HepG2 (cell line): ENCODE measurements around the gene FMN2.

Source experiments
- CHD2 ChIP-seq: IDR thresholded peaks from 2 replicates; pipeline ENCODE4 v1.6.1; 2011; ENCODE audit warnings: low read depth, low read length, improper control_type of control experiment
- GMEB1 ChIP-seq: sonication (generic); formaldehyde crosslinking; IDR thresholded peaks from 2 replicates; pipeline ENCODE4 v1.5.1; 2020; ENCODE audit warnings: missing genetic modification reagents, mild to moderate bottlenecking, borderline replicate concordance
- GMEB2 ChIP-seq: IDR thresholded peaks from 2 replicates; pipeline ENCODE4 v1.6.1; 2016; ENCODE audit warnings: missing biosample characterization, missing genetic modification reagents, low read depth
- HDAC6 ChIP-seq: fragments of 200-600 bp; sonication (generic); IDR thresholded peaks from 2 replicates; pipeline ENCODE4 v1.7.0; 2017; ENCODE audit warnings: mild to moderate bottlenecking, antibody characterized with exemption, low read length, low read depth
- POLR2A ChIP-seq, 2 experiments: IDR thresholded peaks; 2 replicates each; pipeline ENCODE4 v1.6.1; 2011; ENCODE audit warnings: low read depth in 2 of 2, low read length in 2 of 2, mild to moderate bottlenecking in 1 of 2, moderate library complexity in 1 of 2; ENCODE audit not compliant: insufficient read depth in 1 of 2
- TAF1 ChIP-seq: sonication (generic); formaldehyde crosslinking; IDR thresholded peaks from 2 replicates; pipeline ENCODE4 v1.4.0; 2020; ENCODE audit warnings: missing genetic modification reagents
- ZBTB1 ChIP-seq: sonication (generic); formaldehyde crosslinking; IDR thresholded peaks from 2 replicates; pipeline ENCODE4 v1.4.0; 2020; ENCODE audit warnings: missing genetic modification reagents, borderline replicate concordance
- TF ChIP-seq, protein P1 (sequence below), 2 experiments: IDR thresholded peaks; 2 replicates each; pipeline ENCODE4 v1.6.1; 2011 to 2012; ENCODE audit warnings: low read length in 2 of 2, borderline replicate concordance in 1 of 2, low read depth in 1 of 2, mild to moderate bottlenecking in 1 of 2, moderate library complexity in 1 of 2
- TF ChIP-seq, protein P2 (sequence below): sonication (generic); formaldehyde crosslinking; IDR thresholded peaks from 2 replicates; pipeline ENCODE4 v1.5.0; 2020; ENCODE audit warnings: mild to moderate bottlenecking, missing genetic modification reagents, moderate library complexity
- TF ChIP-seq, protein P3 (sequence below): conservative IDR thresholded peaks from 2 replicates; pipeline ENCODE4 v1.6.1; 2018; ENCODE audit warnings: missing genetic modification reagents
- TF ChIP-seq, protein P4 (sequence below): sonication (generic); formaldehyde crosslinking; IDR thresholded peaks from 2 replicates; pipeline ENCODE4 v1.8.0; 2022; ENCODE audit warnings: mild to moderate bottlenecking, missing genetic modification reagents, moderate library complexity

DNA sequence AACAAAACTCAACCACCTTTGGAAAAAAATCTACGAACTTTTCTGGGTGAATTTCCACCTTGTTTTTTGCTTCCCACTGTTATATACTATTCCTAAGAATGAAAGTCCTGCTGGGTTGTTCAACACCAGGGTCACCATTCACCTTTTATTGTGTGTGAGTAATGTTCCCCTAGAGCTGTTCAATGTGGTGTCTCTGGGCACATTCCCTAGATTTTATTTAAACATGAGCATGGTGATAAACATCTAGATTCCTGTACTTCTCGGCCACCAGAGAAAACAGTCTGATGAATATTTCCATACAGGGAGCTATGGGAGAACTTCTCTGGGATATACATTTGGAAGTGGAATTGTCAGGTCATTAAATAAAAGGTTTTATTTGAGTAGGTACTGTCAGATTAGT lies 13.0 kb downstream of the FMN2 start:
- TF ChIP-seq, protein P1, sequence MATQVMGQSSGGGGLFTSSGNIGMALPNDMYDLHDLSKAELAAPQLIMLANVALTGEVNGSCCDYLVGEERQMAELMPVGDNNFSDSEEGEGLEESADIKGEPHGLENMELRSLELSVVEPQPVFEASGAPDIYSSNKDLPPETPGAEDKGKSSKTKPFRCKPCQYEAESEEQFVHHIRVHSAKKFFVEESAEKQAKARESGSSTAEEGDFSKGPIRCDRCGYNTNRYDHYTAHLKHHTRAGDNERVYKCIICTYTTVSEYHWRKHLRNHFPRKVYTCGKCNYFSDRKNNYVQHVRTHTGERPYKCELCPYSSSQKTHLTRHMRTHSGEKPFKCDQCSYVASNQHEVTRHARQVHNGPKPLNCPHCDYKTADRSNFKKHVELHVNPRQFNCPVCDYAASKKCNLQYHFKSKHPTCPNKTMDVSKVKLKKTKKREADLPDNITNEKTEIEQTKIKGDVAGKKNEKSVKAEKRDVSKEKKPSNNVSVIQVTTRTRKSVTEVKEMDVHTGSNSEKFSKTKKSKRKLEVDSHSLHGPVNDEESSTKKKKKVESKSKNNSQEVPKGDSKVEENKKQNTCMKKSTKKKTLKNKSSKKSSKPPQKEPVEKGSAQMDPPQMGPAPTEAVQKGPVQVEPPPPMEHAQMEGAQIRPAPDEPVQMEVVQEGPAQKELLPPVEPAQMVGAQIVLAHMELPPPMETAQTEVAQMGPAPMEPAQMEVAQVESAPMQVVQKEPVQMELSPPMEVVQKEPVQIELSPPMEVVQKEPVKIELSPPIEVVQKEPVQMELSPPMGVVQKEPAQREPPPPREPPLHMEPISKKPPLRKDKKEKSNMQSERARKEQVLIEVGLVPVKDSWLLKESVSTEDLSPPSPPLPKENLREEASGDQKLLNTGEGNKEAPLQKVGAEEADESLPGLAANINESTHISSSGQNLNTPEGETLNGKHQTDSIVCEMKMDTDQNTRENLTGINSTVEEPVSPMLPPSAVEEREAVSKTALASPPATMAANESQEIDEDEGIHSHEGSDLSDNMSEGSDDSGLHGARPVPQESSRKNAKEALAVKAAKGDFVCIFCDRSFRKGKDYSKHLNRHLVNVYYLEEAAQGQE (IDR thresholded peaks at IDR 0.05; ENCODE audit: borderline replicate concordance in 1 of 2, low read depth in 1 of 2, low read length in 2 of 2): no peak
- TF ChIP-seq GMEB1 (CRISPR knock-in tag) (no peak), HDAC6 (no peak), ZBTB1 (CRISPR knock-in tag) (no peak), POLR2A (IDR thresholded peaks at IDR 0.05; ENCODE audit: insufficient read depth in 1 of 2, low read depth in 2 of 2, low read length in 2 of 2) (no peak), CHD2 (no peak), GMEB2 (CRISPR knock-in tag) (no peak), TAF1 (CRISPR knock-in tag) (no peak)
- TF ChIP-seq, protein P2, sequence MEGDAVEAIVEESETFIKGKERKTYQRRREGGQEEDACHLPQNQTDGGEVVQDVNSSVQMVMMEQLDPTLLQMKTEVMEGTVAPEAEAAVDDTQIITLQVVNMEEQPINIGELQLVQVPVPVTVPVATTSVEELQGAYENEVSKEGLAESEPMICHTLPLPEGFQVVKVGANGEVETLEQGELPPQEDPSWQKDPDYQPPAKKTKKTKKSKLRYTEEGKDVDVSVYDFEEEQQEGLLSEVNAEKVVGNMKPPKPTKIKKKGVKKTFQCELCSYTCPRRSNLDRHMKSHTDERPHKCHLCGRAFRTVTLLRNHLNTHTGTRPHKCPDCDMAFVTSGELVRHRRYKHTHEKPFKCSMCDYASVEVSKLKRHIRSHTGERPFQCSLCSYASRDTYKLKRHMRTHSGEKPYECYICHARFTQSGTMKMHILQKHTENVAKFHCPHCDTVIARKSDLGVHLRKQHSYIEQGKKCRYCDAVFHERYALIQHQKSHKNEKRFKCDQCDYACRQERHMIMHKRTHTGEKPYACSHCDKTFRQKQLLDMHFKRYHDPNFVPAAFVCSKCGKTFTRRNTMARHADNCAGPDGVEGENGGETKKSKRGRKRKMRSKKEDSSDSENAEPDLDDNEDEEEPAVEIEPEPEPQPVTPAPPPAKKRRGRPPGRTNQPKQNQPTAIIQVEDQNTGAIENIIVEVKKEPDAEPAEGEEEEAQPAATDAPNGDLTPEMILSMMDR (CRISPR knock-in tag): no peak
- TF ChIP-seq, protein P3, sequence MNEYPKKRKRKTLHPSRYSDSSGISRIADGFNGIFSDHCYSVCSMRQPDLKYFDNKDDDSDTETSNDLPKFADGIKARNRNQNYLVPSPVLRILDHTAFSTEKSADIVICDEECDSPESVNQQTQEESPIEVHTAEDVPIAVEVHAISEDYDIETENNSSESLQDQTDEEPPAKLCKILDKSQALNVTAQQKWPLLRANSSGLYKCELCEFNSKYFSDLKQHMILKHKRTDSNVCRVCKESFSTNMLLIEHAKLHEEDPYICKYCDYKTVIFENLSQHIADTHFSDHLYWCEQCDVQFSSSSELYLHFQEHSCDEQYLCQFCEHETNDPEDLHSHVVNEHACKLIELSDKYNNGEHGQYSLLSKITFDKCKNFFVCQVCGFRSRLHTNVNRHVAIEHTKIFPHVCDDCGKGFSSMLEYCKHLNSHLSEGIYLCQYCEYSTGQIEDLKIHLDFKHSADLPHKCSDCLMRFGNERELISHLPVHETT: no peak
- TF ChIP-seq, protein P4, sequence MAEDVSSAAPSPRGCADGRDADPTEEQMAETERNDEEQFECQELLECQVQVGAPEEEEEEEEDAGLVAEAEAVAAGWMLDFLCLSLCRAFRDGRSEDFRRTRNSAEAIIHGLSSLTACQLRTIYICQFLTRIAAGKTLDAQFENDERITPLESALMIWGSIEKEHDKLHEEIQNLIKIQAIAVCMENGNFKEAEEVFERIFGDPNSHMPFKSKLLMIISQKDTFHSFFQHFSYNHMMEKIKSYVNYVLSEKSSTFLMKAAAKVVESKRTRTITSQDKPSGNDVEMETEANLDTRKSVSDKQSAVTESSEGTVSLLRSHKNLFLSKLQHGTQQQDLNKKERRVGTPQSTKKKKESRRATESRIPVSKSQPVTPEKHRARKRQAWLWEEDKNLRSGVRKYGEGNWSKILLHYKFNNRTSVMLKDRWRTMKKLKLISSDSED (CRISPR knock-in tag): no peak
